Thoracic aorta (tissue), 2 donors: ENCODE data around the gene LAMA1. TPM values are rescaled to one million over a fixed set of nuclear protein-coding genes. Genes with fewer than 3 reads are reported as not detected.

ENCODE experiments used
- ATAC-seq: fragments of 150-250 bp; one replicate; pipeline ENCODE4 v1.8.0; 2017; ENCODE audit warnings: low read depth; ENCODE audit not compliant: insufficient number of reproducible peaks, low FRiP score
- DNase-seq: peaks from one replicate; pipeline ENCODE4 v3.0.0-alpha.2; 2020; ENCODE audit warnings: low spot score
- H3K27ac ChIP-seq, 2 donors: fragments of 200-600 bp; sonication (generic); 1 replicate in 1 of 2; 2 replicates in 1 of 2; pipeline ENCODE4 v1.5.1; 2016; ENCODE audit warnings: mild to moderate bottlenecking in 2 of 2, moderate library complexity in 2 of 2
- H3K27me3 ChIP-seq: fragments of 200-600 bp; sonication (generic); replicated peaks from 2 replicates; pipeline ENCODE4 v1.6.0; 2016; ENCODE audit warnings: mild to moderate bottlenecking; ENCODE audit not compliant: insufficient read depth
- H3K36me3 ChIP-seq: fragments of 200-600 bp; sonication (generic); one replicate; pipeline ENCODE4 v1.5.1; 2016
- H3K4me1 ChIP-seq, 2 donors: fragments of 200-600 bp; sonication (generic); 1 replicate in 1 of 2; 2 replicates in 1 of 2; pipeline versions ENCODE4 v1.5.1 to v1.6.0; 2016; ENCODE audit warnings: low read depth in 2 of 2, mild to moderate bottlenecking in 1 of 2; ENCODE audit not compliant: control insufficient read depth in 1 of 2
- H3K4me3 ChIP-seq: fragments of 200-600 bp; sonication (generic); 2 replicates; pipeline ENCODE4 v1.5.1; 2016; ENCODE audit warnings: mild to moderate bottlenecking
- H3K9me3 ChIP-seq: fragments of 200-600 bp; sonication (generic); 2 replicates; pipeline ENCODE4 v1.5.1; 2016
- total RNA-seq, 2 donors: library from RNA; depleted of rRNA; stranded (reverse); fragments of >200 nt; gene quantifications; one replicate each; pipeline versions ENCODE4 v1.1.0 to v1.2.3, GENCODE V29; 2016
- TF ChIP-seq, protein P1 (sequence below): fragments of 200-600 bp; sonication (generic); IDR thresholded peaks from one replicate; pipeline ENCODE4 v1.5.1; 2019; ENCODE audit warnings: antibody characterized with exemption

Gene LAMA1
- total RNA-seq, 2 donors from 2014 or later: 0.56 TPM; not detected in 1

DNA sequence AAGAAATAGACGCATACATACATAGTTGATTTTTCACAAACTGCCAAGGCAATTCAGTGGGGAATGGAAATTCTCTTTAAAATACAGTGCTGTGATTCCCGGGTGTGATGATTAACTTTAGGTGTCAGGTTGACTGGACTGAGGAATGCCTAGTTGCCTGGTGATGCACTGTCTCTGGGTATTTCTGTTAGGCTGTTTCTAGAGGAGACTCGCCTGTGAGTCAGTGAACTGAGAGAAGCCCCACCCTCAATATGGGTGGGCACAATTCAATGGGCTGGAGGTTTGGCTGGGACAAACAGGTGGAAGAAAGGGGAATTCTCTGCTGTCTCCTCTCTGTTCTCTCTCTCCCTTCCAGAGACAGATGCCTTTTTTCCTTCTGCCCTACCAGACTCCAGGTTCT is 200.5 kb downstream of the LAMA1 start:
- TF ChIP-seq, protein P1, sequence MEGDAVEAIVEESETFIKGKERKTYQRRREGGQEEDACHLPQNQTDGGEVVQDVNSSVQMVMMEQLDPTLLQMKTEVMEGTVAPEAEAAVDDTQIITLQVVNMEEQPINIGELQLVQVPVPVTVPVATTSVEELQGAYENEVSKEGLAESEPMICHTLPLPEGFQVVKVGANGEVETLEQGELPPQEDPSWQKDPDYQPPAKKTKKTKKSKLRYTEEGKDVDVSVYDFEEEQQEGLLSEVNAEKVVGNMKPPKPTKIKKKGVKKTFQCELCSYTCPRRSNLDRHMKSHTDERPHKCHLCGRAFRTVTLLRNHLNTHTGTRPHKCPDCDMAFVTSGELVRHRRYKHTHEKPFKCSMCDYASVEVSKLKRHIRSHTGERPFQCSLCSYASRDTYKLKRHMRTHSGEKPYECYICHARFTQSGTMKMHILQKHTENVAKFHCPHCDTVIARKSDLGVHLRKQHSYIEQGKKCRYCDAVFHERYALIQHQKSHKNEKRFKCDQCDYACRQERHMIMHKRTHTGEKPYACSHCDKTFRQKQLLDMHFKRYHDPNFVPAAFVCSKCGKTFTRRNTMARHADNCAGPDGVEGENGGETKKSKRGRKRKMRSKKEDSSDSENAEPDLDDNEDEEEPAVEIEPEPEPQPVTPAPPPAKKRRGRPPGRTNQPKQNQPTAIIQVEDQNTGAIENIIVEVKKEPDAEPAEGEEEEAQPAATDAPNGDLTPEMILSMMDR: no peak
- no peak for DNase-seq
- no peak overlapping the region for H3K4me3 ChIP-seq
- ATAC-seq: no peak
- H3K4me1 ChIP-seq: no peaks in the 10 kb centered on the region
- H3K36me3 ChIP-seq: no peaks in the 10 kb centered on the region
- no peak overlapping the region for H3K27ac ChIP-seq
- H3K9me3 ChIP-seq: no peaks in the 10 kb centered on the region
- no peaks in the 10 kb centered on the region for H3K27me3 ChIP-seq

DNA sequence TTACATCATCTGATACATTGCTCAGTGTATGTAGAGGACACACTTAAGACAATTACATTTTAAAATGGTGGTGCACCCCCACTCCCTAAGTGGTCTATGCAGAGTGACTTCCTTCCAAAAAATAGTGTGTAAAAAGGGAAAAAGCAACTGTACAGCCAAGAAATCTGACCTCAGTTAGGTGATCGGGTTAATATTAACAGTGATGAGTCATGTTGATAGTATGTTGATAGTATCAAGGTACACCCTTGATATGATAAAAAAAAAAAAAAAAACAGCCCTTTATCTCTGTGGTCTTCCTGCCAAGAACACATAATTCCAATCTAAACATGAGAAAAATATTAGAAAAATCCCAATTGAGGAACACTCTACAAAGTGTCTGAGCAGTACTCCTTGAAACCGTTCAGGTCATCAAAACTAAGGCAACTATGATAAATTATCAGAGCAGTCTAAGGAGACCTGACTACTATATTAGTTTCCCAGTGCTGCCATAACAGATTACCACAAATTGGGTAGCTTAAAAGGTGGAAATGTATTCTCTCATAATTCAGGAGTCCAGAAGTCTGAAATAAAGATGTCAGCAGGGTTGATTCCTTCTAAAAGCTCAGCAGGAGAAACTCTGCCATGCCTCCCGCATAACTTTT is 216.2 kb downstream of the LAMA1 start:
- ATAC-seq (no peak), DNase-seq (no peak)
- no peaks in the 10 kb centered on the region for H3K36me3 ChIP-seq
- H3K27me3 ChIP-seq: no peaks in the 10 kb centered on the region
- H3K9me3 ChIP-seq: no peaks in the 10 kb centered on the region
- no peaks in the 10 kb centered on the region for H3K4me1 ChIP-seq
- TF ChIP-seq, protein P1: no peak
- no peak overlapping the region for H3K4me3 ChIP-seq
- H3K27ac ChIP-seq: no peak overlapping the region

DNA sequence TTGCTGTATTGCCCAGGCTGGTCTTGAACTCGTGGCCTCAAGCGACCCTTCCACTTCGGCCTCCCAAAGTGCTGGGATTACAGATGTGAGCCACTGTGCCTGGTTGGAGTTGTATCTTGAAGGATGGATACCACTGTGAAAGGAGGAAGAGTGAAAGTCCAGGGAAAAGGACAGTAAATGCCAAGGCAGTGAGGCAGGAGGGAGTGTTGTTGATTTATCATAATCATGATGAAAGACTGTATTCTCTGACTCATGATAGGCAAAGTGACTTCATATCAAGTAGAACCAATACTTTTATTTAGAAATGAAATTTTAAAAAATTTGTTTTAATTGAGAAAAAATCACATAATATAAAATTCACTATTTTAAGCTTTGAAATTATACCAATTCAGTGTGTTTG is 225.8 kb downstream of the LAMA1 start:
- no peak for DNase-seq
- TF ChIP-seq, protein P1: no peak
- no peaks in the 10 kb centered on the region for H3K9me3 ChIP-seq
- no peak overlapping the region for H3K27ac ChIP-seq
- no peaks in the 10 kb centered on the region for H3K27me3 ChIP-seq
- no peaks in the 10 kb centered on the region for H3K36me3 ChIP-seq
- ATAC-seq: no peak
- no peak overlapping the region for H3K4me3 ChIP-seq
- H3K4me1 ChIP-seq: no peaks in the 10 kb centered on the region

Other genes starting within 250 kb of the LAMA1 start
- gene LRRC30, start 113.3 kb upstream of the LAMA1 start, total RNA-seq: not detected